Measurements from ENCODE around the gene OR2T4.

The OR2T4 gene

DNA sequence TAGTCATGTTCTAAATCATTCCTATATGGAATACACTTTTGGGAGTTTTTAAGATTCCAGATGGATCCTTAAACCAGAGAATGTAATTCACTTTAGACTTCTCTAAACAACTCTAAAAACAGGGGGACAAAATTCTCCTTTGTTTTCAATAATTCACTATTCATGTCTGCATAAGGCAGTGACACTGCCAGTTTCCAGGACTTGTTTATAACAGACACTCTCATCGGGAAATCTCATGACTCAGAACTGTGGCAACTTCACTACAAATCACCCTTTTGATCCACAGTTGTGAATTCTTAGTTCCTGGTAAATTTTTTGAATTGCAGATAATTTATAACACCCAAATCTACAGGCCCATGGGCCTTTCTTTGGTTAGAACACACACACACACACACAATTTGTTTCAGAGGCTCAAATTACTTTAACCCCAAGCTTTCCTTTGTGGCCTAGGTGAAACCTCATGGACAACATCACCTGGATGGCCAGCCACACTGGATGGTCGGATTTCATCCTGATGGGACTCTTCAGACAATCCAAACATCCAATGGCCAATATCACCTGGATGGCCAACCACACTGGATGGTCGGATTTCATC, at the start of gene OR2T4:
OR2T4 (plus strand) TSS at position 545 of the 595 bp plus-strand sequence; CDS start at position 545, 0 bp downstream.
- FAIRE-seq (no peak), DNase-seq (ENCODE audit: low spot score) (no peak)

- FAIRE-seq (no peak), DNase-seq (ENCODE audit: low spot score) (no peak)
These were observed 44.7 kb upstream of the OR2T4 start for GRCh38 chr1:248316796-248317195.

DNA sequence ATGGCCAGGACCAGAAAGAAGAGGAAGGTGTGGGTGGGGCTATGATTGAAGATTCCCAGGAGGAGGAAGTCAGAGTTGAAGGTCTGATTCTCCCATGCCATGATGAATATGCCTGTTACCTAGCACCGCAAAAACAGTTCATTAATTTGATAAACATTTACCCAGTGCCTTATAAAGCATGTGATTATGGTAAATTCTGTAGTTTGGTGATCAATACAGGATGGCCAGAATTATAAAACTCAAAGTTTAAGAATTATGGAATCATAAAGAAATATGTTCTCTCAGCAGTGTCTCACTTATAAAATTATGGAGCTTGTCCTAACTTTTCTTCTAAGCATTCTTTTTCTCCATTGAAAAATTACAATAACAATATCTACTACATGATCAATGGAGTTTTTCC, 37.0 kb upstream of the OR2T4 start, which contains the start of gene OR2M7:
OR2M7 (minus strand) TSS at position 101 of the 400 bp plus-strand sequence; CDS start at position 101, 0 bp downstream.
- no peak for DNase-seq (ENCODE audit: low spot score)
- FAIRE-seq: no peak

- FAIRE-seq: no peak
- DNase-seq (ENCODE audit: low spot score): no peak
These were observed 18.0 kb upstream of the OR2T4 start for GRCh38 chr1:248343451-248343850.

DNA sequence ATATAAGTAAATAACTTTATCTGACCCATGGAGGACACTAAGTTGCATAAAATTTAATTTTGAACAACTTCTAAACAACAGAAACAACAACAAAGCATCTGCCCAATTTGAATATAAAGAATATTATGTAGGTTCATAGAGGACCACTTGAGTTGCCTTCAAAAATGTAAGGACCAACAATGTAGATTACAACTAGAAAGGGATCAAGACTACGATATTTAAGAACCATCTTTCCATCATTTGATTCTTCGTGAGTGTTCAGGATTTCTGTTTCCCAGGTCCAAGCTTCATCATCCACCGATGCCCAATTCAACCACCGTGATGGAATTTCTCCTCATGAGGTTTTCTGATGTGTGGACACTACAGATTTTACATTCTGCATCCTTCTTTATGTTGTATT, 13.0 kb upstream of the OR2T4 start, which contains the start of gene OR14C36:
OR14C36 (plus strand) TSS at position 301 of the 400 bp plus-strand sequence; CDS start at position 301, 0 bp downstream.
- no peak for FAIRE-seq

DNA sequence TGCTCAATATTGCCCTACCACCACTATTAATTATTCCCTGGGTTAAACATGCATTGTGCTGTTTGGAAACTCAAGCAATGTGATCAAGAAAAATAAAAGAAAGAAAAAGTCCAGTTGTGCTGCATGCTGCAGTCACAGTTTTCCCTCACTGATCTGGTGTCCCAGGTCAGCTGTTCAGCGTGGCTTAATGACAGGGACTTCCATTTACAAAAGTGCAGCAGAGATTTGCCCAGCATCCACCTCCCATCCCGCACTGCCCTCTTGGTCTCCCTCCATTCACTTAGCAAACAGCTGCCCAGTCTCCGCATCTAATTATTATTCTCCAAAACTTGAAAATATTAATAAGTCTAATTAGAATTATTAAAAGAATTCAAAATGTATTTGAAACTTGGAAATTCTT, 2.0 kb upstream of the OR2T4 start:
- FAIRE-seq: no peak
- no peak for DNase-seq (ENCODE audit: low spot score)

More for the DNA sequence above, 13.0 kb upstream of the OR2T4 start, which contains the start of gene OR14C36:
- DNase-seq (ENCODE audit: low spot score): no peak

DNA sequence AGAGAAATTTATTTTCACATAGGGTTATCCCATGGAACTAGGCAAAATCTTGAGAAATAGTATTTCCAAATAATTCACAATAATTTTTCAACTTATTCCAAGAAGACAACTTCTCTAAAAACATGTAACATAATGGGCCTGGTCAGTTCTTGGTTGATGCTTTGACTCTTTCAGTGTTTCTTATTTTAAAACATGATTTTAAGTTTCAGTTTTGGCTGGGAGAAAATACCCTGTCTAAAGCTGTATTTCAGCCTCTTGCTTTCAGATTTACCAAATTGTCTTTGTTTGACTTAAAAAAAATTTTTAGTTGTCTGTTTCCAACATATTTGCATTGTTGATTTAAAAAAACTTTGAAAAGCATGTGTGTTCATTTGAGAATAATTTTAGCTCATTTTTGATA, 5.1 kb downstream of the OR2T4 start:
- no peak for FAIRE-seq
- DNase-seq (ENCODE audit: low spot score): no peak

- FAIRE-seq: no peak
- DNase-seq (ENCODE audit: low spot score): no peak
These were observed 10.9 kb downstream of the OR2T4 start for GRCh38 chr1:248372394-248372793.

- no peak for DNase-seq (ENCODE audit: low spot score)
- FAIRE-seq: no peak
These were observed 12.3 kb downstream of the OR2T4 start for GRCh38 chr1:248373761-248374160.

DNA sequence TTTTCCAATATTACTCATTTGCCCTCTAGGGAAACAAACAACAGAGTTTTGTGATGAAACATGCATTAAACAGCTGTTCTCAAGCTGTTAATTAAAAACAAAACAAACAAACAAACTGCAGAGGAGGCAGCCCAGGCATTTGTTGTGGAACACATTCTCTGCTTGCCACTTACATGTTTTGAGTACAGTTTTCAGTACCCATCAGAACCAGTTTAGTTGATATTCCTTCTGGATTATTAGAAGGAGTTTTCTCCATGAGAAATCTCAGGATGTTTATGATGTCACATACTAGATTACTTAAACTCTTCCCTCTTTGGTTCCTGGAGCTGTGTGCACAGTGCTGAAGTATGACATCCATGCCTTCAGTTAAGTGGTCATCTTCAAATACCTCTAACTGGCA, 14.0 kb downstream of the OR2T4 start, which contains the start of gene OR2T6:
OR2T6 (plus strand) TSS at position 301 of the 400 bp plus-strand sequence. CDS start 11,863 bp downstream, outside the sequence.
- DNase-seq (ENCODE audit: low spot score): no peak

GRCh38 chr1:248376916-248377315, 15.5 kb downstream of the OR2T4 start:
- FAIRE-seq: no peak
- DNase-seq (ENCODE audit: low spot score): no peak

More for the DNA sequence above, 14.0 kb downstream of the OR2T4 start, which contains the start of gene OR2T6:
- no peak for FAIRE-seq

GRCh38 chr1:248380854-248381253, 19.4 kb downstream of the OR2T4 start:
- no peak for DNase-seq (ENCODE audit: low spot score)
- FAIRE-seq: no peak

- FAIRE-seq (no peak), DNase-seq (ENCODE audit: low spot score) (no peak)
These were observed 27.0 kb downstream of the OR2T4 start for GRCh38 chr1:248388426-248388825.

DNA sequence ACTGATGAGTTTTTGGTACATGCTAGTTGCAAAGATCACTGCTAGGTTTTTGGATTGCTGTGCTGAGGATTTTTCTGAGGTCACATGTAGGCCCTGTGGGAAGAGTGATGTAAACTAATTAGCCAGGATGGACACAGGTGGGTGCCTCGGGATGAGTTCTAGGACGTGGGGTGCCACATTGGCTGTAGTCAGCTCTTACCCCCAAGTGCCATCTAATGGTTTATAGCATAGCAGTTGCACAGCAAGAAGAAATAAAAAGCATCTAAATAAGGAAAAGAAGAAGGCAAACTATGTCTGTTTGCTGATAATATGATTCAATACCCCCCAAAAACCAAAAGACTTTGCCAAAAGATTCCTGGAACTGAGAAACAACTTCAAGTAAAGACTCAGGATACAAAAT, 31.6 kb downstream of the OR2T4 start:
- DNase-seq (ENCODE audit: low spot score) (no peak), FAIRE-seq (no peak)

GRCh38 chr1:248402748-248403147, 41.3 kb downstream of the OR2T4 start, which contains the start of gene OR2T1:
OR2T1 (plus strand) TSS chr1:248403048; CDS start chr1:248406148, 3,100 bp downstream.
- FAIRE-seq (no peak), DNase-seq (ENCODE audit: low spot score) (no peak)

DNA sequence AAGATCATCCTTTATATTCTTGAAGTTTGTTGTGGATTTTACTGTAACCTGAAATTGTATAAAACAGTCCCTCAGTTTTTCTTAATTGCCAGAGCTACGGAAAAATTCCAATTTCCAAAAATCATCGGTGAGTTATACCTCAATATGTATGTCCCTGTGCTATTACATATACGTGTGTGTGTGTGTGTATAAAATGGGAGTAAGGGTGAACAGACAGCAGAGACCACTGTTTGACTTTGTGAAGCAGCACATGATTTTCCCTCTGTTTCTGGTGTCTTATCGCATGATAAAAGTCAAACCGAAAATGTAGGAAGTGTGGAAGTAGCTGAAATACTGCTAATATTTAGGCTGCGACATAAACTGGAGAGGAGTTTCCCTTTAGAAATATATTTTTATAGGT, 42.6 kb downstream of the OR2T4 start:
- no peak for DNase-seq (ENCODE audit: low spot score)
- FAIRE-seq: no peak

GRCh38 chr1:248406721-248407692, 45.5 kb downstream of the OR2T4 start:
- FAIRE-seq (no peak), DNase-seq (ENCODE audit: low spot score) (no peak)

Data from RCC 7860 (cell line).